Transverse colon (tissue), 4 donors: ENCODE results near the gene CES4A. TPM values are rescaled to one million over a fixed set of nuclear protein-coding genes. Genes with fewer than 3 reads are reported as not detected.

Experiments used
- DNase-seq: peaks from one replicate; pipeline ENCODE4 v3.0.0-alpha.2; 2019
- H3K27ac ChIP-seq, 4 donors: fragments of 200-600 bp; sonication (generic); 2 replicates each; pipeline ENCODE4 v1.5.1; 2016 to 2018; ENCODE audit warnings: inconsistent platforms in 4 of 4
- H3K27me3 ChIP-seq: fragments of 200-600 bp; sonication (generic); 2 replicates; pipeline ENCODE4 v1.5.1; 2017; ENCODE audit warnings: inconsistent platforms
- H3K36me3 ChIP-seq, 4 donors: fragments of 200-600 bp; sonication (generic); 2 replicates each; pipeline ENCODE4 v1.5.1; 2017 to 2019; ENCODE audit warnings: inconsistent platforms in 4 of 4
- H3K4me1 ChIP-seq, 4 donors: fragments of 200-600 bp; sonication (generic); 2 replicates each; pipeline ENCODE4 v1.5.1; 2017 to 2020; ENCODE audit warnings: inconsistent platforms in 4 of 4
- H3K4me3 ChIP-seq, 4 donors: fragments of 200-600 bp; sonication (generic); 1 replicate in 1 of 4; 2 replicates in 3 of 4; pipeline versions ENCODE4 v1.5.1 to v1.6.1; 2017 to 2019; ENCODE audit warnings: inconsistent platforms in 4 of 4
- H3K9me3 ChIP-seq, 2 donors: fragments of 200-600 bp; sonication (generic); 2 replicates each; pipeline ENCODE4 v1.5.1; 2017 to 2019; ENCODE audit warnings: inconsistent platforms in 2 of 2
- EP300 ChIP-seq: sonication (generic); formaldehyde crosslinking; IDR thresholded peaks from one replicate; pipeline ENCODE4 v1.6.1; 2017; ENCODE audit warnings: antibody characterized with exemption, low read depth
- POLR2A ChIP-seq: fragments of 450-650 bp; IDR thresholded peaks from one replicate; pipeline ENCODE4 v1.6.1; 2016; ENCODE audit warnings: antibody characterized with exemption, mild to moderate bottlenecking, moderate library complexity
- POLR2AphosphoS5 ChIP-seq, 3 donors: sonication (generic); formaldehyde crosslinking; IDR thresholded peaks; one replicate each; pipeline ENCODE4 v1.6.1; 2016; ENCODE audit warnings: antibody characterized with exemption in 3 of 3
- WGBS, 2 donors: methylation state at CpG; one replicate each; pipeline ENCODE4 v1.1.5; 2018; ENCODE audit warnings: low coverage in 1 of 2; 5-methylcytosine and 5-hydroxymethylcytosine counted together
- in situ Hi-C, 4 donors: fragments of 200-750 bp; cut with MboI; loops; one replicate each; pipeline versions ENCODE4 v1.15.0 to v1.15.1; 2017; ENCODE audit warnings: low sequenced_read_pairs in 3 of 4, low pct_ligation_motif_present in 1 of 4, low pct_unique_long_range_greater_than_20kb in 1 of 4
- intact Hi-C: fragments of 100-400 bp; cut with DNase I; formaldehyde crosslinking; loops from one replicate; pipeline ENCODE4 v1.15.1; 2023; ENCODE audit warnings: low total_unique reads
- small RNA-seq, 4 donors: library from RNA; depleted of rRNA; stranded (forward); fragments of <200 nt; gene quantifications; one replicate each; pipeline ENCODE3, GENCODE V24; 2016
- total RNA-seq, 4 donors: library from RNA; depleted of rRNA; stranded (reverse); fragments of >200 nt; gene quantifications; one replicate each; pipeline ENCODE4 v1.1.0, GENCODE V29; 2016
- TF ChIP-seq, protein P1 (sequence below), 5 experiments: fragments of 200-600 bp in 3 of 5; fragments of 450-650 bp in 2 of 5; sonication (generic) in 3 of 5; IDR thresholded peaks; 1 replicate in 2 of 5; 2 replicates in 3 of 5; pipeline ENCODE4 v1.5.1; 2016 to 2017; ENCODE audit warnings: antibody characterized with exemption in 5 of 5, inconsistent platforms in 3 of 5, mild to moderate bottlenecking in 2 of 5, moderate library complexity in 1 of 5

The CES4A gene
- total RNA-seq, 4 donors from 2014 or later: 9.7 to 24.7 (median 15.7) TPM

DNA sequence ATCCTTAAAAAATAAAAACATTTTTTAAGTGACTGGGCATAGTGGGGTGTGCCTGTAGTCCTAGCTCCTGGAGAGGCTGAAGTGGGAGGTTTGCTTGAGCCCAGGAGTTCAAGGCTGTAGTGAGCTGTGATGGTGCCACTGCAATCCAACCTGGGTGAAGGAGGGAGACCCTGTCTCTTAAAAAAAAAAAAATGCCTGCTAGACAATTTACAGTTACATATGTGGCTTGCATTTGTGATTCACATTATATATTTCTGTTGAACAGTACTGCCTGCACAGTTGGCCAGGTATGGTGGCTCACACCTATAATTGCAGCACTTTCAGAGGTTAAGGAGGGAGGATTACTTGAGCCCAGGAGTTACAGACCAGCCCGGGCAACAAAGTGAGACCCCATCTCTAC lies 64.0 kb downstream of the CES4A start:
- no peaks in the 10 kb centered on the region for H3K36me3 ChIP-seq
- WGBS, 2 donors: 75 to 94% methylated on average over 1 of the region's 1 CpG
- intact Hi-C loops: no loop called here
- no peaks in the 10 kb centered on the region for H3K27me3 ChIP-seq
- in situ Hi-C loops: no loop called here
- TF ChIP-seq EP300 (no peak), POLR2AphosphoS5 (IDR thresholded peaks at IDR 0.05) (no peak), POLR2A (no peak)
- TF ChIP-seq, protein P1, sequence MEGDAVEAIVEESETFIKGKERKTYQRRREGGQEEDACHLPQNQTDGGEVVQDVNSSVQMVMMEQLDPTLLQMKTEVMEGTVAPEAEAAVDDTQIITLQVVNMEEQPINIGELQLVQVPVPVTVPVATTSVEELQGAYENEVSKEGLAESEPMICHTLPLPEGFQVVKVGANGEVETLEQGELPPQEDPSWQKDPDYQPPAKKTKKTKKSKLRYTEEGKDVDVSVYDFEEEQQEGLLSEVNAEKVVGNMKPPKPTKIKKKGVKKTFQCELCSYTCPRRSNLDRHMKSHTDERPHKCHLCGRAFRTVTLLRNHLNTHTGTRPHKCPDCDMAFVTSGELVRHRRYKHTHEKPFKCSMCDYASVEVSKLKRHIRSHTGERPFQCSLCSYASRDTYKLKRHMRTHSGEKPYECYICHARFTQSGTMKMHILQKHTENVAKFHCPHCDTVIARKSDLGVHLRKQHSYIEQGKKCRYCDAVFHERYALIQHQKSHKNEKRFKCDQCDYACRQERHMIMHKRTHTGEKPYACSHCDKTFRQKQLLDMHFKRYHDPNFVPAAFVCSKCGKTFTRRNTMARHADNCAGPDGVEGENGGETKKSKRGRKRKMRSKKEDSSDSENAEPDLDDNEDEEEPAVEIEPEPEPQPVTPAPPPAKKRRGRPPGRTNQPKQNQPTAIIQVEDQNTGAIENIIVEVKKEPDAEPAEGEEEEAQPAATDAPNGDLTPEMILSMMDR (IDR thresholded peaks at IDR 0.05): no peak
- no peak overlapping the region for H3K27ac ChIP-seq
- no peak for DNase-seq
- no peak overlapping the region for H3K4me3 ChIP-seq
- H3K9me3 ChIP-seq: no peaks in the 10 kb centered on the region
- no peaks in the 10 kb centered on the region for H3K4me1 ChIP-seq

DNA sequence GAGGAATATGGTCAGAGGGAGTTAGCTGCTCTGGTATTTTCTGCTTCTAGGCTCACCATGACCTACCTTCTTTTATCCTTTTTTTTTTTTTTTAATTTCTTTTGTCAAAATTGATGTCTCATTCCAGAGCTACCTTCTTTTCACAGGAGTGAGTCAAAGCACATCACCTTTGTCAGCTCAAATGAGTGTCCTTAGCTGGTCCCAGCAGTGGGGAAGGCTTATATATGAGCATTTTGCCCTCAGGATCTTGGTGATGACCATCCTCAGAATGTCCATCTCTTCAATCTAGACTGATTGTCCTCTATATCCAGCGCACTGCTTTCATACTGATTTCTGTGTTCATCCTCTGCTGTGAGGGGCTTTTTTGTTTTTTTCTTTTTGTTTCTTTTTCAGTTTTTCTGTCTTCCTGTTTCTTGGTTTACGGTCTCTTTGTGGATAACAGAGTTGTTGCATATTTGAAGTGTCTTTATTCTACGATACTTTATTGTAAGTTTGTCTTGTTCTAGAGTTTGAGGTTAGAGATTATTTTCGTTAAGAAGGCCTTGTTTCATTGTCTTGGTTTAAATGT lies 65.5 kb downstream of the CES4A start:
- H3K4me3 ChIP-seq: no peak overlapping the region
- no peaks in the 10 kb centered on the region for H3K36me3 ChIP-seq
- in situ Hi-C loops (no loop called here), intact Hi-C loops (no loop called here)
- no peak for TF ChIP-seq EP300
- TF ChIP-seq, protein P1 (IDR thresholded peaks at IDR 0.05): no peak
- TF ChIP-seq POLR2A: no peak
- TF ChIP-seq POLR2AphosphoS5 (IDR thresholded peaks at IDR 0.05): no peak
- 81 to 90% methylated on average over 4 of the region's 4 CpGs for WGBS, 2 donors
- no peaks in the 10 kb centered on the region for H3K9me3 ChIP-seq
- no peaks in the 10 kb centered on the region for H3K27me3 ChIP-seq
- H3K4me1 ChIP-seq: no peaks in the 10 kb centered on the region
- H3K27ac ChIP-seq: no peak overlapping the region
- DNase-seq: no peak

DNA sequence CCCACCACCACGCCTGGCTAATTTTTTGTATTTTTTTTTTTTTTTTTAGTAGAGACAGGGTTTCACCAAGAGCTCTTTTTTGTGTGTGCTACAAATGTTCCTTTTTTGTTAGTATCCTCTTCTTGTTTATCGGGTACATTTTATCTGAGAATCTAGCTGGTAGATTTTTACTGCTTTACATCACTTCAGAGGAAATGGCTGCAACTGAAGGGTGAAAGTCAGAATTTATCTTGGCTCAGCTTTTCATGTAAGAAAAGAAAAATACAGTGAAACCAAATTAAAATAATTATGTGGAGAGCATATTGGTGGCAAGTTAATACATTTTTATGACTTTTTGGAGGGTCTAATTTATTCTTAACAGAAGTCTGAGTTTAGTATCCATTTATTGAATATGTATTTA lies 66.5 kb downstream of the CES4A start:
- in situ Hi-C loops: no loop called here
- DNase-seq: no peak
- no peak for TF ChIP-seq POLR2A
- no peak for TF ChIP-seq POLR2AphosphoS5 (IDR thresholded peaks at IDR 0.05)
- TF ChIP-seq, protein P1 (IDR thresholded peaks at IDR 0.05): no peak
- TF ChIP-seq EP300: no peak
- Histone ChIP-seq H3K9me3 (no peaks in the 10 kb centered on the region), H3K4me1 (no peaks in the 10 kb centered on the region), H3K27me3 (no peaks in the 10 kb centered on the region), H3K4me3 (no peak overlapping the region), H3K27ac (no peak overlapping the region), H3K36me3 (no peaks in the 10 kb centered on the region)
- intact Hi-C loops: no loop called here
- WGBS, 2 donors: 84 to 100% methylated on average over 1 to 2 of the region's 2 CpGs

DNA sequence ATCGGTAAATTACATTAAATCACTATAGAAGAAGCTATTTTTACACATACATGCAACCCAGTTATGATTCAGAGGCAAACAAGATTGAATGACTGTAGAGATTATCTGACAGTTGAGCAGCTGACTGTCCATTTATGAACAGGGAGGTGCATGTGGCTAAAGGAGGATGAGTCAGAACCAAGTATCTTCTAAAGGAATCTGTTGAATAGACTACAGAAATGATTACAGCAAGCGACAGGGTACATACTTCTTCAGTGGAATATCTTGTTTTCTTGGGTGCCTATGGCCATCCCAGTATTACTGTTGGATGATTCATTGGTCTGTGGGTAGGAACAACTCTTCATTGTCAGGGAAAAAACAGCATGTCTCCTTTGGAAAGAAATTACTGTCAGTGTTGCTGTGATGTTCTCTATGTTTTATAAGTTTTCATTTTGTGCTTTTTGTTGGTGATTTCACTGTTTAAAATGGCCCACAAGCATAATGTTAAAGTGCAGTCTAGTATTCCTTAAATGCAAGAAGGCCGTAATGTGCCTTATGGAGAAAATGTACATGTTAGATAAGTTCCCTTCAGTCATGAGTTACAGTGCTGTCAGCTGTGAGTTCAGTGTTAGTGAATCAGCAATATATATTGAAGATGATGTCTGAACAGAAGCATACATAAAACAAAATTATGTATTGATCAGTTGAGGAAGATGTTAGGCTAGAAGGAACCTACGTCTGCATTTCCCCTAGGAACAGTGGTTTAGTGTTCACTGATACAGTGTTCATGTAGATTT lies 67.5 kb downstream of the CES4A start:
- in situ Hi-C loops: no loop called here
- Histone ChIP-seq H3K27me3 (no peaks in the 10 kb centered on the region), H3K36me3 (no peaks in the 10 kb centered on the region), H3K27ac (peak overlapping the region in 1 of 4 donors; percentile 6), H3K4me3 (no peak overlapping the region), H3K4me1 (no peaks in the 10 kb centered on the region), H3K9me3 (no peaks in the 10 kb centered on the region)
- WGBS, 2 donors: 74% methylated on average over 4 of the region's 4 CpGs
- TF ChIP-seq POLR2A: no peak
- TF ChIP-seq EP300: no peak
- no peak for TF ChIP-seq POLR2AphosphoS5 (IDR thresholded peaks at IDR 0.05)
- TF ChIP-seq, protein P1 (IDR thresholded peaks at IDR 0.05): no peak
- intact Hi-C loops: no loop called here
- DNase-seq: no peak

Small RNA genes lying within 50 kb of the gene (small RNA-seq; reads per million reads assigned to genes)
- 0 to 0.28 (median 0) reads per million in 4 donors for gene RN7SL543P

Other genes starting within 250 kb of the CES4A start
- 100 to 1,000 TPM; 199 to 393 (median 284) TPM for gene DYNC1LI2, start 237.0 kb upstream of the CES4A start, total RNA-seq
- gene TERB1, start 187.0 kb upstream of the CES4A start, total RNA-seq: under 1 TPM in 1 of 4 donors, not detected in 3; 0.32 TPM
- 10 to 100 TPM; 25.3 to 45.1 (median 32.1) TPM for gene NAE1, start 157.6 kb upstream of the CES4A start, total RNA-seq
- 100 to 1,000 TPM; 107 to 237 (median 152) TPM for gene CA7, start 144.2 kb upstream of the CES4A start, total RNA-seq
- 10 to 100 TPM in 2 of 4 donors, 1 to 10 TPM in 2; 4.9 to 36.2 (median 11.5) TPM for gene PDP2, start 108.1 kb upstream of the CES4A start, total RNA-seq
- gene CDH16, start 69.7 kb upstream of the CES4A start, total RNA-seq: 1 to 10 TPM in 2 of 4 donors, under 1 TPM in 1, not detected in 1; 0.20 to 2.4 (median 1.8) TPM
- 10 to 100 TPM in 1 of 4 donors, 1 to 10 TPM in 2, not detected in 1; 3.5 to 15.3 (median 4.2) TPM for gene RRAD, start 63.1 kb upstream of the CES4A start, total RNA-seq
- gene CIAO2B, start 54.2 kb upstream of the CES4A start, total RNA-seq: 10 to 100 TPM; 15.3 to 93.8 (median 51.6) TPM
- 1,000 to 10,000 TPM in 2 of 4 donors, 100 to 1,000 TPM in 2; 462 to 1,338 (median 921) TPM for gene CES2, start 53.1 kb upstream of the CES4A start, total RNA-seq
- 100 to 1,000 TPM; 247 to 616 (median 291) TPM for gene CES3, start 27.3 kb upstream of the CES4A start, total RNA-seq
- gene CBFB, start 40.6 kb downstream of the CES4A start, total RNA-seq: 100 to 1,000 TPM in 1 of 4 donors, 10 to 100 TPM in 3; 19.7 to 106 (median 33.1) TPM
- gene PHAF1, start 121.4 kb downstream of the CES4A start, total RNA-seq: 10 to 100 TPM; 13.3 to 23.8 (median 17.7) TPM
- gene B3GNT9, start 162.4 kb downstream of the CES4A start, total RNA-seq: 10 to 100 TPM in 1 of 4 donors, 1 to 10 TPM in 3; 1.5 to 69.1 (median 5.5) TPM
- gene TRADD, start 171.3 kb downstream of the CES4A start, total RNA-seq: 10 to 100 TPM; 32.2 to 74.8 (median 42.0) TPM
- 10 to 100 TPM; 30.0 to 91.1 (median 55.1) TPM for gene FBXL8, start 171.4 kb downstream of the CES4A start, total RNA-seq
- gene HSF4, start 176.2 kb downstream of the CES4A start, total RNA-seq: 100 to 1,000 TPM in 1 of 4 donors, 10 to 100 TPM in 3; 29.5 to 136 (median 76.6) TPM
- gene NOL3, start 181.9 kb downstream of the CES4A start, total RNA-seq: 10 to 100 TPM; 39.5 to 65.9 (median 41.2) TPM
- 100 to 1,000 TPM in 1 of 4 donors, 10 to 100 TPM in 3; 27.6 to 220 (median 32.5) TPM for gene MATCAP1, start 195.4 kb downstream of the CES4A start, total RNA-seq
- 1 to 10 TPM in 2 of 4 donors, not detected in 2; 3.0 to 6.7 TPM for gene EXOC3L1, start 201.5 kb downstream of the CES4A start, total RNA-seq
- 100 to 1,000 TPM in 3 of 4 donors, 10 to 100 TPM in 1; 97.5 to 224 (median 159) TPM for gene E2F4, start 203.6 kb downstream of the CES4A start, total RNA-seq
- gene ELMO3, start 210.5 kb downstream of the CES4A start, total RNA-seq: 10 to 100 TPM; 61.0 to 91.5 (median 77.7) TPM
- 10 to 100 TPM in 3 of 4 donors, not detected in 1; 29.5 to 50.2 (median 39.3) TPM for gene TMEM208, start 238.5 kb downstream of the CES4A start, total RNA-seq